HG03139 (cell line): ENCODE measurements around the gene UNC80.
"Not testable (repeated sequence)": the region's sequence is repeated elsewhere in the genome, so short reads cannot be mapped to it uniquely, and the experiment has no call there.

Experiments
- ATAC-seq: cut with Tn5 transposase; IDR thresholded peaks from one replicate; pipeline ENCODE4 v1.9.1; 2021; ENCODE audit not compliant: unreplicated experiment

Gene UNC80, protein sequence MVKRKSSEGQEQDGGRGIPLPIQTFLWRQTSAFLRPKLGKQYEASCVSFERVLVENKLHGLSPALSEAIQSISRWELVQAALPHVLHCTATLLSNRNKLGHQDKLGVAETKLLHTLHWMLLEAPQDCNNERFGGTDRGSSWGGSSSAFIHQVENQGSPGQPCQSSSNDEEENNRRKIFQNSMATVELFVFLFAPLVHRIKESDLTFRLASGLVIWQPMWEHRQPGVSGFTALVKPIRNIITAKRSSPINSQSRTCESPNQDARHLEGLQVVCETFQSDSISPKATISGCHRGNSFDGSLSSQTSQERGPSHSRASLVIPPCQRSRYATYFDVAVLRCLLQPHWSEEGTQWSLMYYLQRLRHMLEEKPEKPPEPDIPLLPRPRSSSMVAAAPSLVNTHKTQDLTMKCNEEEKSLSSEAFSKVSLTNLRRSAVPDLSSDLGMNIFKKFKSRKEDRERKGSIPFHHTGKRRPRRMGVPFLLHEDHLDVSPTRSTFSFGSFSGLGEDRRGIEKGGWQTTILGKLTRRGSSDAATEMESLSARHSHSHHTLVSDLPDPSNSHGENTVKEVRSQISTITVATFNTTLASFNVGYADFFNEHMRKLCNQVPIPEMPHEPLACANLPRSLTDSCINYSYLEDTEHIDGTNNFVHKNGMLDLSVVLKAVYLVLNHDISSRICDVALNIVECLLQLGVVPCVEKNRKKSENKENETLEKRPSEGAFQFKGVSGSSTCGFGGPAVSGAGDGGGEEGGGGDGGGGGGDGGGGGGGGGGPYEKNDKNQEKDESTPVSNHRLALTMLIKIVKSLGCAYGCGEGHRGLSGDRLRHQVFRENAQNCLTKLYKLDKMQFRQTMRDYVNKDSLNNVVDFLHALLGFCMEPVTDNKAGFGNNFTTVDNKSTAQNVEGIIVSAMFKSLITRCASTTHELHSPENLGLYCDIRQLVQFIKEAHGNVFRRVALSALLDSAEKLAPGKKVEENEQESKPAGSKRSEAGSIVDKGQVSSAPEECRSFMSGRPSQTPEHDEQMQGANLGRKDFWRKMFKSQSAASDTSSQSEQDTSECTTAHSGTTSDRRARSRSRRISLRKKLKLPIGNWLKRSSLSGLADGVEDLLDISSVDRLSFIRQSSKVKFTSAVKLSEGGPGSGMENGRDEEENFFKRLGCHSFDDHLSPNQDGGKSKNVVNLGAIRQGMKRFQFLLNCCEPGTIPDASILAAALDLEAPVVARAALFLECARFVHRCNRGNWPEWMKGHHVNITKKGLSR (N-terminal part only)

DNA sequence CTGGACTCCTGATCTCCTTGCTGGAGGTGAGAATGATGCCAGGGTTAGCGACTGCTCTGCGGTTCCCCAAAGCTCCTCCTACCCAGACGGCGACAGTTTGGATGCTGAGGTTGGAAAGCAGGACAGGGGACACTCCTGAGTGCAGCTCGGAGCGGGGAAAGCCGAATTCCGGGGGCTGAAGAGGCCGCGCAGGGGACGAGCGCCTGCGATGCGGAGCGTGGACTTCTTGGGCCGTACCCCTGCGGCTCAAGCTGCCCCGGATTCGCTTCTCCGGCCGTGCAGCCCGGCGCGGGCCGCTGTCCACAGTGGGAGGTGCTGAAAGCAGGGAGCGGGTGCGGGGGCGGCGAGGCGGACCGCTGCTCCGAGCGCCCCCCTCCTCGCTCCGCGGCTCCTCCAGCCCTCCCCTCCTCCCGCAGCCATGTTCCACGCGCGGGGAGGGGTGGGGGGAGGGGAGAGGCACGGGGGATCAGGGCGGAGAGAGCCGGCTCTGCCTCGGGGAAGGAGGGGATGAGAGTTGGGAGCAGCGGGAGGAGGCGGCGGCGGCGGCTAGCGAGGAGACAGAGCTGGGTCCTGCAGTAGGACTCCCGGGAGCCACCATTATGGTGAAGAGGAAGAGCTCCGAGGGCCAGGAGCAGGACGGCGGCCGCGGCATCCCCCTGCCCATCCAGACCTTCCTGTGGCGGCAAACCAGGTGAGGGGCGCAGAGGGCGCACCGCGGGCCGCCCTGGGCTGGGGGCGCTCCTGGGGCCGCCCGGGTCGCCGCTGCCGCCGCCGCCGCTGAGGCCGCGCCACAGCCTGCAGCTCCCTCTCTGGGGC, at the start of gene UNC80:
Gene UNC80 (plus strand): TSS at position 359 of the 816 bp plus-strand sequence. CDS start 241 bp downstream, at position 600.
- ATAC-seq = no peak

DNA sequence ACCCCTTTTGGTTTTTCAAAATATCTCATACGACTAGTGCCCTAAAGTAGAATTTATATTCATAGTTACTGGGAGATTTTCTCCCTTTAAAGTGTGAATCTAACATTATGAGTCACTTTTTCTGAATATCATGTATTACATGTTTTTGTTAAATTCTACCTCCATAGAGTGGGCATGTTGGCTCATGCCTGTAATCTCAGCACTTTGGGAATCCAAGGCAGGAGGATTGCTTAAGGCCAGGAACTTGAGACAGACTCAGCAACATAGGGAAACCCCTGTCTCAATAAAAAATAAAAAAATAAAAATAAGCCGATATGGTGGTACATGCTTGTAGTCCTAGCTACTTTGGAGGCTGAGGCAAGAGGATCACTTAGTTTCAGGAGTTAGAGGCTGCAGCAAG, 45.3 kb upstream of the UNC80 start:
- no peak for ATAC-seq

DNA sequence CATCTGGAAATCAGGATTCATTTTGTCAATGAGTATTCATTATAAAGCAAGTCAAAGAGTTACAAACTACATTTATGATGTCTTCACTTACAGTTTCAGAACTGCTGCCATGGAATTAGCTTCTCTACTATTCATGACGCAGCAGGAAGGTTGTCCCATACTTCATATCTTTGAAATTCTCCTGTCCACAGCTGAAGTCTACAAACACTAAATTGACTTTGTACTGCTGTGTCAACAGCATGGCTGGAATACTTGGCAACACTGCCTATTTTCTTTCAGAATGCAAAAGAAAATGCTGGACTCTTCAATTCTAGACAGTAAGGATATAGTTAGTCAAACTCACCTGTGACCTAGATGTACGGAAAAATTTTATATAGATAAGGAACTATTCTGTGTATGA, 44.6 kb upstream of the UNC80 start:
- no peak for ATAC-seq

DNA sequence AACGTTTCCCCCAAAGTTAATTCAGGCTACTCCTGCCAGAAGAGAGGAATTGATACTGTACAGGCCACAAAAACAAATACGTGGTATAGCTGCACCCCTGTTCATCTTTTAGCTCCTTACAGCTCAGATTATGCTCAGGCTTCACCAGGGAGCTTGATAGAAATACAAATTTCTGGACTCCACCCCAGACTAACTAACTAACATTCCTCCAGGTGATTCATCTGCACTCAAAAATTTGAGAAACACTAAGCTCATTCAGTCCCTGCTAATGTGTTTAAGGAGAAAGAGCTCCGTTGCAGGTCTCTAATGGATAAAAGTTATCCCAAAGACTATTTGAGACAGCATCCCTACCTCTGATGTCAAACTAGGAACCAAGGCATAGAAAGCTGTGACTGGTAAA, 36.8 kb upstream of the UNC80 start:
- ATAC-seq = no peak

DNA sequence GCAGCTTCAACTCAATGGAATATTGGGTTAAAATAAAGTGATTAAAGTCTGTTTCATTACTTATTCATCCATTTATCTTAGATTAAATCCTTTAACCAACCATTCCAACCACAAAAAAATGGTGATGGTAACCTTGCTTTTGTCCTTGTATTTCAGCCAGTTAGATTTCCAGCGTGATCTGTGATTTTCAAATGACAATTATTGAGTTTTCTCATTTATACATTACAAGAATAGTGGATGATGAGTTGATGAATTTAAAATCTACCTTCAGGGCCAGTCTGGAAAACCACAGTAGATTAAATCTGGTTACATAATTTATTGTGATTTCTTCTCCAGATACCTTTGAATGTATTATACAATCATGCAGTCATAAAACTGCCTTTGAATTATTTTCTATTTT, 29.7 kb upstream of the UNC80 start:
- no peak for ATAC-seq

DNA sequence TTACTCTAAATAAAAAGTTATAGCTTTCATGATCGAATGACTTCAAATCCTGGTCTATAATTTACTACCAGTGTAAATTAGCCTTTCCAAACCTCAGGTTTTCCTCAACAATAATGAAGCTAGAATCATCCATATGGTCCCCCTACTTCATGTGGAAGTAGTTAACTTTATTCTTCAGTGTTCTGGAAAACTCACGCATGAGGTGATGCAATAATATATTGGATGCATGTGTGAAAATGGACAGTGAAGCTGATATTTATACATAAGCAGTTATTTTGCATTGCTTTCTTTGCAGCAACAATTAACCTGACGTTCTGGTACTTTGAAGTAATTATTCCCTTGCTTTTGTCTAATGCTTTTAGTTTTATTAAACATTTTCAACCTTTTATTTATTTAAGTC, 18.6 kb upstream of the UNC80 start:
- ATAC-seq = no peak

DNA sequence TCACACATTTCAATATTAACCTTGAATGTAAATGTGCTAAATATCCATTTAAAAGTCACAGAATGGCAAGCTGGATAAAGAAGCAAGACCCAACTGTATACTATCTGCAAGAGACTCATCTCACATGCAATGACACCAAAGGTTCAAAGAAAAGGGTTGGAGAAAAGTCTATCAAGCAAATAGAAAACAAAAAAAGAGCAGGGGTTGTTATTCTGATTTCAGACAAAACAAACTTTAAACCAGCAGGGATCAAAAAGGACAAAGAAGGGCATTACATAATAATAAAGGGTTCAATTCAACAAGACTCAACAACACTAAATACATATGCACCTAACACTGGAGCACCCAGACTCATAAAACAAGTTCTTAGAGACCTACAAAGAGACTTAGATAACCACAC, 14.5 kb upstream of the UNC80 start:
- no peak for ATAC-seq

DNA sequence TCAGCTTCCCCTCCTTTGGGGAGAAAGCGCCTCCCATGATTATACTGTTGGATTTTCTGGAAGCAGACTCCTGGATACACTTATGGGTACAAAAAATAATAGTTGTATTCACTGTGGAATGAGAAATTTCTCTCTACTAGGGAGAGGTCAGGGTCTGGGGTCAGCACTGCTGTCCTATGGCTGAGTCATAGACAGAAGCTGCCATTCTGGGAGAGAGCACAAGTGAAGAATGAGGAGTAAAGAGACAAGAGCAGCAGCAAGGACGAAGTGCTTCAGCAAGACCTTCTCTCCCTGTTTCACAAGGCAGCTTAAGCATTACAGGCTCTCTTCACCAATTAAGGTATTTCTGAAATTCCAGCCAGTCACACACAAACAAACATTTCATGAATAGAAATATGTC, 10.1 kb upstream of the UNC80 start:
- no peak for ATAC-seq

DNA sequence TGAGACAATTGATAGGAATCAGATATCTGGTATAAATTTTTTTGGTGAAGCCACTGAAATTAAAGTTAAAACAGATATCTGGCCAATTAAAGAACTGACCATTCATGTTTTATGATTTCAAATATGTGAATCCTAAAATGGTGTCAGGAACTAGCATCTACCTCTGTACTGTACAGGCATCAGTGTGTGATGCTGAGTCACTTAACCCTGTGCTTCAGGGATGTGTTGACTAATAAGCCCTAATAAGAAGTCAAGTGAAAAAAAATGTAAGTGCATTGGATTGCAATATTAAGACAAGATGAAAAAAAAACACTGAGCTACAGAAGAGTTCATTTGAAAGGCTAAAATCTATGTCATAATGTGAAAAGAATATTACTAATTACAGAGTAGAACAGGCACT, 9.1 kb upstream of the UNC80 start:
- ATAC-seq = no peak

DNA sequence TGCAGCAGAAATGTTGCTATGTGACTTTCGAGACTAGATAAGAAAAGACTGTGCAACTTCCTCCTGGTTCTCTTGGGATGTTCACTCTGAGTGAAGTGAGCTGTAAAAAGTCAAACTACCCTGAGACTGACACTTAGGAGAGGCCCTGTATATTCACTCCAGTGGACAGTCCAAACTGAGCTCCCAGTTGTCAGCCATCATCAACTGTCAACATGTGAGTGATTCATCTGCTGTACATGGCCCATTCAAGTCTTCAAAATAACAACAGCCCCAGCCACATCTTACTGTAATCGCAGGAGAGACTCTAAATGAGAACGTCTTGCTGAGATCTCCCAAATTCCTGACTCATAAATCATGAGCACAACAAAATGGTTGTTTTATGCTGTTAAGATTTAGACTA, 8.5 kb upstream of the UNC80 start:
- ATAC-seq = no peak

DNA sequence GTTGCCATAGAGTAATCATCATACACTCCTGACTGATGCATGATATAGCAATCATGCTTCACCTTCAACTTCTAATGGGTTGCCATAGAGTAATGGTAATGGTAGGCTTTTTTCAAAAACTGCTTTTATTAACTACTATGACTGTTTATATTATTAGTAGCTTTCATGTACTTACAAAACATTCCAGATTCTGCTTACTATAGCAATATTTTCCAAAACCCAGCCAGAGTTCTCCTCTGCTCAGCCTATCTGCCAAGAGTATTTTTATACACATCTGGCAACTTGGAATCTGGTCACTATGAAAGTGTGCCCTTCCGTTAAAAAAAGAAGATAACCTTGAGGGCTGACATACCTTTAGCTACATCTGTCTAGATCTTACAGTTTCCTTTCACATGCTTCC, 5.0 kb upstream of the UNC80 start:
- no peak for ATAC-seq

DNA sequence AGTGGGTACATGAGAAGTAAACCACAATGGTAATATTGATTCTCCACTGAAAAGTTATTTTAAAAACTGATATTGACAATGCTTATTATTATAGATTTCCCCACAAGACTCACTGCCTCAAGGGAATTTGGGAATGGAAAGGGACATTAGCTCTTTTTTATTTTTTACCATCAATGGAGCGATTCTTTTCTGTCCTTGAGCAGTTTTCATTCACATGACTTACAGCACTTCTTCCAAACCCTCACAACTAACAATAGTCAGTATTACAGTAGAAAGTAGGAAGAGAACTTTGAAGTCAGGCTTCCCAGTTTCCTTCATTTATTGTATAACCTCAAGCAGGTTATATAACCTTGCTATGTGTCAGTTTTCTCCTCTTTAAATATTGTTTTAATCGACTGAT, 4.3 kb upstream of the UNC80 start:
- no peak for ATAC-seq

DNA sequence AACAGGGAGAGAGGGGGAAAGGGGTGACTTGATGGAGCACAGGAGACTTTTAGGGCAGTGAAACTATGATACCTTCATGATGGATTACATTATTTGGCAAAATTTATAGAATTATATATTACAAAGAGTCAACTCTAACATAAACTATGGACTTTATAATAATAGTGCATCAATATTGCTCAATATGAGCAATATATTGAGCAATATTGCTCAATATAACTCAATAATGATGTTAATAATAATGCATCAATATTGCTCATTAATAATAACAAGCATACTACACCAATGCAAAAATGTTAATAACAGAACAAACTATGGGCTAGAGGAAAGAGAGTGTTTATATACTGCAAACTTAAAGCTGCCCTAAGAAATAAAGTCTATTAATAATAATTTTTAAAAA, 3.1 kb upstream of the UNC80 start:
- ATAC-seq = no peak

DNA sequence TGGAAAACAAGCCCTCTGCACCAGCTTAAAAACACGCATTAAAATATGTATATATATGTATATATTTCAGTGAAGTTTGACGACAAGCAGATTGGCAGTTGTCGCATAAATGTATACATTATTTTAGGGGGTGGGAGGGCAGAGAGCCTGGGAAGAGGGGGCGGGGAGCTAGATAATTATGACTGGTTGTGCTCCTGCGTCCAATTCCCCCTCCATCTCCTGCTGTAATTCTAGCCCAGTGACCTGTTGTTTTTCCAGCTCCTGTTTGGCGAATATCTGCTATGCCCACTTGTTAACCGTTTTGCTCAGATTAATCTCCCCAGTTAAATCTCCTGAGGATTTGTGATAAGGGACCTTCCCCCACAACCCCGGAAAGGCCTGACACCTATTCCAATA, 656 bp downstream of the UNC80 start:
- ATAC-seq = no peak

DNA sequence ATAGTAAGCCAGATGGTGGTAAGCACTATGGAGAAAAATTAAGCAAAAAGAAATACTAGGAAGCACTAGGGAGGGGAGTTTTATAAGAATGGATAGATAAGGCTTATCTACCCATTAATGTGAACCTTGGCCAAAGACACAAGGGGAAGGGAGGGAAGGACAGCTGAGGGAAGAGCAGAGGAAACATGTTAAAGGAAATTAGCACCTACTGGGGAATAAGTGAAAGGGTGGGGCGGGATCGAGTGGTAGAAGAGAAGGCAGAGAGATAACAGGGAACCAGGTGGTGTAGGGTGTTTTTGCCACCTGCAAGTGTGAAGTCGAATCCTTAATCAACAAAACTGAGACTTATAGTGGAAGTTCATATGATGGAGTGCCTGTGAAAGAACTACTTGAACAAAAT, 1.7 kb downstream of the UNC80 start:
- ATAC-seq = no peak

DNA sequence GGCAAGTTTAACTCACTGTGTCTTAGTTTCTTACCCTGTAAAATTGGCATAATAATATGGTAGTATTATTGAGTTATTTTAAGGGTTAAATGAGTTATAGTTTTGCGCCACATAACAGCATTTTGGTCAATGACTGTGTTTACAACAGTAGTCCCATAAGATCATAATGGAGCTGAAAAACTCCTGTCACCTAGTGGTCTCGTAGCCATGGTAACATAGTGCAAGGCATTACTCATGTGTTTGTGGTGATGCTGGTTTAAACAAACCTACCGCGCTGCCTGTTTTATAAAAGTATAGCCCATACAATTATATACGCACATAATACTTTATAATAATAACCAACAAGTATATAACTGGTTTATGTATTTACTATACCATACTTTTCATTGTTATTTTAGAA, 15.8 kb downstream of the UNC80 start:
- ATAC-seq = no peak

DNA sequence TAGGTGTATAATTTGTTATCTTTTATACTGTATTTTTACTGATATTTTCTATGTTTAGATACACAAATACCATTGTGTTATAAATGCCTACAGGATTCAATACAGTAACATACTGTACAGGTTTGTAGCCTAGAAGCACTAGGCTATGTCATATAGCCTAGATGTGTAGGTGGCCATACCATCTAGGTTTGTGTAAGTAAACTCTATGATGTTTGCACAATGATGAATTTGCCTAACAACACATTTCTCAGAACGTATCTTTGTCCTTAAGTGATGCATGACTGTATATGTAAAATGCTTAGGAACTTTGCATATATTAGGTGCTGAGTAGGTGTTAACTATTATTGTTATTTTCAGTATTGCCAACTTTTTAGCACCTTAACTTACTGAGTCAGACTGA, 17.3 kb downstream of the UNC80 start:
- no peak for ATAC-seq

DNA sequence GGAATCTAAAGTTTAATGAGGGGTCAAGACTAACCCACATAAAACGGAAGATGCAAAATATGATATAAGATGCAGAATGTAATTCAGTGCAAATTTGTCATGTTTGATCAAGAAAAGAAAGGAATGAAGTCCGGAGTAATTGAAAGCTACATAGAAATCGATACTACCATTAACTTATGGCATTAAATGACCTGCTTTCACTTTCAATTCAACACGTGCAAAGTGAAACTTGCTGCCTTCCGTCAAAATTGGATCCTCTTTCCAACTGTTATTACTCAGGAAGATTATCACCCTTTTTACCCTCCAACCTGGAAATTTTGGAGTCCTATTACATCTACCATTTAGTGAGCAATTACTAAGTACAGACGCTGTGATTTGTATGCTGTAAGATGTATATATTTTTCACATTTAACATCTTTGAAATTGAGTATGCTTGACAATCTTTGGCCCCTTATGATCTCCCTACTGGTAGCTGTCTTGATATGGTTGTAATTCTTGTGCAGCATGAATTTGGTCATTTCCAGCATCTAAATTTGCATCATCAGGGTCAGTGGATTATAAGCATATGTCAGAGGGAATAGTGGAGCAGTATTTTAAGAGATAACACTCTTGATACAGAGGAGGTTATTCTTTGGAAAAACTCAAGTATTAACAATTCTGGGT, 18.6 kb downstream of the UNC80 start:
- ATAC-seq = peak; percentile 53

DNA sequence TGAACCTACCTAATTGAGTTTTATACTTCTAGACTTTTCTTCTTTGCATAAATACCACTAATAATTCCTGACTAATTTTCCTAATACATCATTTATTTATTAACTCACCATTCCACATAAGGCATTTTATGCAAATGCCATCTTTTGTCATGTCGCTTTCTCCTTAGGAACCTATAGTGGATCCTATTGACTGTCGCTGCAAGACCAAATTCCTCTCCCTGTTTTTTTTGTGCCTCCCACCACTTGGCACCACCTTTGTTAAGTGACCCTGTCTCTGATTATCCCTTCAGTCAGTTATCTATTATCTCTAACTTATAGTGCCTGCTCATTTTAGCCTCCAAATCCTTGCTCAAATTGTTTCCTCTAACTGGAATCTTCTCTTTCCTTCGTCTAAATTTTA, 19.5 kb downstream of the UNC80 start:
- no peak for ATAC-seq

DNA sequence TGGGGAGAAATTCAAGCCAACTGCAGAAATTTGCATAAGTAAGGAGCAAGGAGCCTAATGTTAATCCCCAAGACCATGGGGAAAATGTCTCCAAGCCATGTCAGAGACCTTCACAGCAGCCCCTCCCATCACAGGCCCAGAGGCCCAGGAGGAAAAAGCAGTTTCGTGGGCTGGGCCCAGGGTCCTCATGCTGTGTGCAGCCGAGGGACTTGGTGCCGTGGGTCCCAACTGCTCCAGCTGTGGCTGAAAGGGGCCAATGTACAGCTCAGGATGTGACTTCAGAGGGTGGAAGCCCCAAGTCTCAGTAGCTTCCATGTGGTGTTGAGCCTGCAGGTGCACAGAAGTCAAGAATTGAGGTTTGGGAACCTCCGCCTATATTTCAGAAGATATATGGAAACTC, 23.8 kb downstream of the UNC80 start:
- ATAC-seq = not testable (repeated sequence)
